T-helper 2 cell treated with Interferon-gamma antibody and Interleukin-4, amounts not matched to agents 5 μg/mL and 100 μg/mL, for 36 hours (primary cell): ENCODE data around the gene MATN1.

Source experiments
- DNase-seq: peaks from one replicate; pipeline ENCODE4 v3.0.0; 2021; ENCODE audit warnings: low spot score
- H3K27ac Mint-ChIP-seq: one replicate; pipeline ENCODE4 v1.8.0; 2021; ENCODE audit warnings: mild to moderate bottlenecking, mixed read lengths
- H3K27me3 Mint-ChIP-seq: one replicate; pipeline ENCODE4 v1.8.0; 2021; ENCODE audit warnings: low read depth, mixed read lengths
- H3K36me3 Mint-ChIP-seq: one replicate; pipeline ENCODE4 v1.8.0; 2021; ENCODE audit warnings: low read depth, mixed read lengths
- H3K4me1 Mint-ChIP-seq: one replicate; pipeline ENCODE4 v1.8.0; 2021; ENCODE audit warnings: low read depth, mixed read lengths
- H3K4me3 Mint-ChIP-seq: one replicate; pipeline ENCODE4 v1.8.0; 2022; ENCODE audit warnings: mild to moderate bottlenecking, moderate library complexity, mixed read lengths
- H3K9me3 Mint-ChIP-seq: one replicate; pipeline ENCODE4 v1.8.0; 2021; ENCODE audit warnings: mixed read lengths

MATN1 gene

DNA sequence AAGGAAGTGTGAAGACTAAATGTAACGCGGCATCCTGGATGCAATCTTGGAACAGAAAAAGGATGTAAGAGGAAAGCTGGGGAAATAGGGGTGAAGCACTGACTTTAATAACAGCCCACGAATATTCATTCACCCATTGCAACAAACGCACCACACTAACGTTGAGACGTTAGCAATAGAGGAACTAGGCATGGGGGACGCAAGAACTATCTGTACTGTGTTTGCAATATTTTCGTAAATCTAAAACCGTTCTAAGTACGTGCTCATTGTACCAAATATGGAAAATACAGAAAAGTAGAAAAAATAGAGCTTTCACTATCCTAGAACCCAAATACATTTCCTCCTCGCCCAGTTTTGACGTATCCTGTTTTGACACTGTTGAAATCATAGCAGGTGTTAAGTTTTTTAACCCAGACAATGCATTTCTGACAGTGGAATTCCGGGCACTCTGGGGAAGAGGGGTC is 30.3 kb upstream of the MATN1 start:
- H3K4me1 Mint-ChIP-seq: peaks cover 79% of the 10 kb centered on the region
- peak overlapping the region; percentile 100 for H3K4me3 Mint-ChIP-seq
- H3K27ac Mint-ChIP-seq: peak overlapping the region; percentile 77
- H3K27me3 Mint-ChIP-seq: no peaks in the 10 kb centered on the region
- H3K9me3 Mint-ChIP-seq: no peaks in the 10 kb centered on the region
- no peak for DNase-seq
- peaks cover 73% of the 10 kb centered on the region for H3K36me3 Mint-ChIP-seq

DNA sequence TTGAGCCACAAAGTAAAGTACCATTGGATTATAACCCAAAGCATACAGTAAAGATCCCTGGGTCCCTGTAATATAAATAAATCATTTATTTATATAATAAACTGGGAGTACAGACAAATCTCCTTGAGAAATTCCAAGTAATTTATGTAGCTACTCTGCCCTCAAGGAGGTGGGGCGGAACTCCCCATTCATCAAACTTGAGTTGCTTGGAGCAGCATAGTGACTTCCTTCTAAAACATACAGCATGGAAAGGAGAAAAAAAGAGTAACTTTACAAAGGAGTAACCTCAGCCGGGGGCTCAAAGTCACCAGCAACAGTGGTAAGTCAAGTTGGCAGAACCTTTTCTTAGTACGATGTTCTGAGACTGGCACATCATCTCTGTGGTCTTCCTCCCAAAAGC is 29.7 kb upstream of the MATN1 start:
- Mint-ChIP-seq H3K4me3 (peak overlapping the region; percentile 100), H3K27me3 (no peaks in the 10 kb centered on the region), H3K36me3 (peaks cover 79% of the 10 kb centered on the region), H3K27ac (peak overlapping the region; percentile 77), H3K4me1 (peaks cover 79% of the 10 kb centered on the region), H3K9me3 (no peaks in the 10 kb centered on the region)
- DNase-seq: no peak

DNA sequence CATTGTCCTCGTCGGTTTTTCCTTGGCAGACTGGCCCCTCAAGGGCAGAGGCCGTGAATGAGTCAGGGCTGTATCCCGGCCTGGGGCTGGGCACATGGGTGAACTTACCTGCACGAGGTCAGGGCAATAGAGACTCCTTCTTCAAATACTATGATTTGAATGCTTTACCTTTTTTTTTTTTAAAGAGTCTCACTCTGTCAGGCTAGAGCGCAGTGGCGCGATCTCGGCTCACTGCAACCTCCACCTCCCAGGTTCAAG is 29.2 kb upstream of the MATN1 start:
- Mint-ChIP-seq H3K4me3 (peak overlapping the region; percentile 65), H3K36me3 (peaks cover 83% of the 10 kb centered on the region), H3K4me1 (peaks cover 81% of the 10 kb centered on the region), H3K9me3 (no peaks in the 10 kb centered on the region), H3K27me3 (no peaks in the 10 kb centered on the region), H3K27ac (peak overlapping the region; percentile 94)
- no peak for DNase-seq

DNA sequence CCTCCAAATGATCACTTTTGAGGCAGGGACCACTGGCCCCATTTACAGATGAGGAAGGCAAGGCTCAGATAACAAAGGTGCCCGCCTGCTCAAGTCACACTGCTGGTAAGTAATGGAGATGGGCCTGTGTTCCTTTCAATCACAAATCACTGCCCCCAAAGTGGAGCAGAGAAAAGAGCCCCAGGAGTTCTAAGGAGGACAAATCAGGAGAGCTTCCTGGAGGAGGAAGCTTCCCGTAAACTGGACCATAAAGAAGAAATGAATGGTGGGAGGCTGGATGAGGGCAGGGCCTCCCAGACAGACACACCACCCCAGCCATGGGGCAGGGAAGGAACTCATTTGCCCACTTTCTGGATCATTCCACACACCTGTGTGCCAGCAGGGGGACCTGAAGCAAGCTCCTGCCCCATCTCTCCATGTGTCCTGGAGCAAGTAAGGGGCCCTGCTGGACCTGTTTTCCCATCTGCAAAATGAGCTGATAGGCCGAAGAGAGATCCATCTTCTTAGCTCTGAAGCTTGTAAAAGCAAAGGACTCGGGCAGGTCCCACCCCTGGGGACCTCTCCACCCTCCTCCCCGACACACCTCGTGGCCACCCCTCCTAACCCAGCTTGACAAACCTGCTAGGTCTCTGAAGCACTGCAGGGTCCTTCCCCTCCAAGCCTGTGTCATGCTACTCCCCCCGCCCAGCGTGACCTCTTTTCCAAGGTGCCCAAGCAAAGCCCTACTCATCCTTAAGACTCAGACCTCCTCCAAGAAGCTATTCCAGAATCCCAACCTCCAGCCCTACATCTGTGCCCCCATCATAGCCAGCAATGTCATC is 28.7 kb upstream of the MATN1 start:
- no peaks in the 10 kb centered on the region for H3K27me3 Mint-ChIP-seq
- H3K4me1 Mint-ChIP-seq: peaks cover 84% of the 10 kb centered on the region
- peak overlapping the region; percentile 65 for H3K4me3 Mint-ChIP-seq
- peaks cover 83% of the 10 kb centered on the region for H3K36me3 Mint-ChIP-seq
- H3K27ac Mint-ChIP-seq: peak overlapping the region; percentile 94
- DNase-seq: no peak
- no peaks in the 10 kb centered on the region for H3K9me3 Mint-ChIP-seq

DNA sequence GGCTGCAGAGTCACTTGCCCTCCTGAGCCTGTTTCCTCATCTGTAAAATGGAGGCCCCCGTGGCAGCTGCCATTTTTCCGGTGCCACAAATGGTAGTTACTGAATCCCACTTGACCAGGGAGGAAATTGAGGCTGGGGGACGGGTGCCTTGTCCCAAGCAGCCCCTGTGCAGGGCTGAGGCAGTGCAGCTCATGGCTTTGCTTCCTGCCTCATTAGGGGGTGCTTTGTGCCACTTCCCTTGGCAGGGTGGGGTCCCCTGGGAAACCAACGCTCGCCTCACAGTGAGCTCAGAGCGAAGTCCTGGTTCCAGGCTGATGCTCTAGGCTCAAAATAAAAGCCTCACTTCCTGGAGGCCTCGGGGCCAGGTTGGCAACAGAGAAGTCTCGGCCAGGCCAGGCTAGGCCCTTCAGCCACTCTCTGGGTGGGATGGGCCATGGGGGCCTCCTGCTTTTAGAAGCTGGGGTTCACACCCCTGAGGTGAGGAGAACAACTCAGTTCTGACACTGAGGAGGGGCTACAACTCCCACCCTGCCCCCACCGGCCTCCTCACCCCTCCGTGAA is 27.4 kb upstream of the MATN1 start:
- Mint-ChIP-seq H3K36me3 (peaks cover 81% of the 10 kb centered on the region), H3K27ac (peak overlapping the region; percentile 94), H3K27me3 (no peaks in the 10 kb centered on the region), H3K4me3 (peak overlapping the region; percentile 87), H3K4me1 (peaks cover 92% of the 10 kb centered on the region), H3K9me3 (no peaks in the 10 kb centered on the region)
- DNase-seq: no peak

DNA sequence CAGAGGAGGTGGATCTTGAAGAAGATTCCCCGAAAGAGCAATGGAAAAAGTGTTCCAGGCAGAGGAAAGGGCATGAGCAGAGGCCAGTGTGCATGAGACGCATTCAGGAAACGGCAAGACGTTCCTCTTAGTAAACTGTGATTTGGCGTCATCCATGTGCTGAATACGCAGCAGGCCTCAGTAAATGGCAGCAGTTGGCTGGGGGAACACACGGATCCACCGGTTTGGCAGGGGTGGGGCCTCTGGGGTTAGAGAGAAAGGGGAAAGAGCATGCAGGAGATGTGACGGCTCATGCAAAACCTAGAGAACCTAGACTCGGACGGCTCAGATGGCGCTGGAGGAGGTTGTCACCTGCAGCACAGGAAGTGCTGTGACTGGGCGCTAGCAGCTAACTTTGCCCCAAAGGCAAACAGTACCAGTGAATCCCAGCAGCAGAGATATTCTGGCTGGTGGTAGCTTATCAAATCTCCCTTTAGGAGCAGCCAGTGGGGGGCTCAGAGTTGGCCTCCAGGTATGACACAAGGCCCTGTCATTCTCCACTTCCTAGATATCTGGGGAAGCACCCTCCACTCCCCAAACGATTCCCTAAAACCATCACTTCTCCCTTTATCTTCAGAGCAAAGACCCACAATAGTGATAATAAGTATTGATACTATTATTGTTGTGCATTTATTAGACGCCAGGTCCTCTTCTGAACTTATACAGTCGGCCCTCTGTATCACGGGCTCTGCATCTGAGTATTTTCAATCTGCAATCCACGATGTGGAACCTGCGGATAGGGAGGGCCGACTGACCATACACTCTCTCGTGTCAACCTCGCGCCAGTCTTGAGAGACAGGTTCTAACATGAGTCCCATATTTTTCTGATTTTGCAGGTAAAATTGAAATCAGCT is 26.6 kb upstream of the MATN1 start:
- Mint-ChIP-seq H3K9me3 (no peaks in the 10 kb centered on the region), H3K4me1 (peaks cover 91% of the 10 kb centered on the region), H3K27me3 (no peaks in the 10 kb centered on the region), H3K36me3 (peaks cover 73% of the 10 kb centered on the region), H3K4me3 (peak overlapping the region; percentile 87), H3K27ac (peak overlapping the region; percentile 94)
- DNase-seq: peak; percentile 48

DNA sequence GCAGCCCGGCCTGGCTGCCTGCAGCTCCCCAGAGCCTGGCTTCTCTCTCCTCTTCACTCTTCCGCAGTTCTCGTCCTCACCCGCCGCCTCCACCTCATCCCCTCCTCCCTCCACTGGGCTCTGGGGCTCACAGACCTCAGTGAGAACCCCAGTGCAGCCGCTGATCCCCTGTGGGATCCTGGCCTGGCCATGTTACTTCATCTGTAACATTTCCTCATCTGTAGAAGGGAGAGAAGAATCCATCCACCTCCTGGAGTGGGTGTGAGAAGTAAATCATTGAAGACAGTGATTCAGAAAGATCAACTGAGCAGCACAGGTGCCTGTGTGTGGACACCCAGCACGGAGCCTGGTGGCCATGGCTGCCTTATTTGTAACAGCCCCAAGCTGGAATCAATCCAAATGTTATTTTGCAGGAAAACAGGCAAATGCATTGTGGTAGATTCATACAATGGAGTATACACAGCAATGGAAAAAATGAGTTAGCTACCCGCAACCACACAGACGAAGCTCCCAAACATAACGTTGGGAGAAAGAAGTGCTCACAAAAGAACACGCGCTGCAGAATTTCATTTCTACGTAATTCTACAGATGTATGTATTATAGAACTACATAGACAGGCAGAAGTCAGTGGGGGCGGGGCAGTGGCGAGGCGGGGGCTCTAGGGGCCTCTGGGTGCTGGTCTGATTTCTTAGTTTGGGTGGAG is 25.5 kb upstream of the MATN1 start:
- Mint-ChIP-seq H3K4me3 (peak overlapping the region; percentile 87), H3K27me3 (no peaks in the 10 kb centered on the region), H3K27ac (peak overlapping the region; percentile 94), H3K36me3 (peaks cover 71% of the 10 kb centered on the region), H3K9me3 (no peaks in the 10 kb centered on the region), H3K4me1 (peaks cover 93% of the 10 kb centered on the region)
- peak; percentile 56 for DNase-seq

DNA sequence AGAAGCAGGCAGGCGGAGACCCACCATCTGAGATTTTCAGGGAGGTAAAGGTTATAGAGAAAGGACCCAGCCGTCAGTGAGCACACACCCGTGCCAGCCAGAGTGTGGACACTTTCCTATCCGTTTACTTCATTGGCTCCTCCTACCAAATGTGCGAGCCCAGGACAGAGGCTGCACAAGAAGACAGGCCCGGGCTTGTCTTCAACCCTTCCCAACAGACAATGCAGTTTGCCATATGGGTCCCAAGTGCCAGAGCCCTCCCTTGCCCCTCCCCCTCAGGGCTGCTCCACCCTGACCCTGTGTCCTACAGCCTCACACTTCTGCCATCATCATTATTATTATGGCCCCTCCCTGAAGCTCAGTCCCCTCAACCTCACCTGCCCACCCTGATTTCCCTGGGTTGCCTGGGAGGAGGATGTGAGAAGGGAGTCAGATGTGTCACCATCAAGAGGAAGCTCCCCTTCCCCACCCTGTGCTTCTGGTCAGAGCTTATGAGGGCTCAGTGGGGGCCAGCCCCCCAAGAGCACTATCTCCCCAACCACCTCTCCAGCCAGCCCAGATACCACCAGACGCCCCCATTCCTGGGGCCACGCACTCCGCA is 24.8 kb upstream of the MATN1 start:
- Mint-ChIP-seq H3K36me3 (peaks cover 70% of the 10 kb centered on the region), H3K4me1 (peaks cover 93% of the 10 kb centered on the region), H3K4me3 (peak overlapping the region; percentile 87), H3K9me3 (no peaks in the 10 kb centered on the region), H3K27me3 (no peaks in the 10 kb centered on the region), H3K27ac (peak overlapping the region; percentile 94)
- DNase-seq: no peak

DNA sequence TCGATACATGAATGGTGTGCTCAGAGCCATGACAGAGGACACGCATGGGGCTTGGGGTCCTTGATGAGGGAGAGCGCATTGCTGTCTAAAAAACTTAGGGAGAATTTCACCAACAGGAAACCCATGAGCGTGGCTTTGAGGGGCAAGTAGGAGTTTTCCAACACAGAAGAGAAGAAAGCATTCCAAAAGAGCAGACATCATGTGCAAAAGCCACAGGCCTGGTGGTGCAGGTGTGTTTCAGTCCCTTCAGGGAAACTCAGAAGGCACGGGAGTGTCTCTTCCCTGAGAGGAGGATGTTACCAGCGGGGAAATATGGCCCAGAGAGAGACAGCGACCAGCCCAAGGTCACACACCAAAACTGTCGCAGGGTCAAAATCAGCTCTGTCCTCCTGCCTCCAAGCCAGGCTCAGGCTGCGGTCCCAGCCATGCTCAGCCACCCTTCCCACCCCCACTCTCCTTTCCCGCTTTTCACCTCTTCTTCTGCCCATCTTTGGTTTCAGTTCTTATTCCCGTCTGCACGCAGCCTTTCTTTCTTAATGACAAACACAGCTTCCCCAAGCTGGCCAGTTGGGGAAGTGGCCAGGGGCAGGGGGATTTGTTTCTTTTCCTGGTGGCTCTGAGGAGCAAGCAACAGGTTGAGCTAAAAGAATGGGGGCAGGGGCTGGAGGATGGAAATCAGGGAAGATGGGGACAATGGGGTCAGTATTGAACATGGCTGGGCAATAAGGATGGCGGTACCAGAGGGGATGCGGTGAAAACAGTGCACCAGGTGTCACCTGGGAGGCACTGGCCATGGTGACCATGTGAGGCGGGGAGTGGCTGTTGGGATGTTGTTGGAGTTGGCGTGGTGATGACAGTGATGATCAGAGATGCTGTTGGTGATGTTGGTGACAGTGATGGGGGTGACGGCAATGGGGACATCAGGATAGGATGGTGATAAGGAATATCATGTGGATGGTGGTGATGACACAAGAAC is 23.9 kb upstream of the MATN1 start:
- H3K9me3 Mint-ChIP-seq: no peaks in the 10 kb centered on the region
- H3K4me1 Mint-ChIP-seq: peaks cover 97% of the 10 kb centered on the region
- peak overlapping the region; percentile 87 for H3K4me3 Mint-ChIP-seq
- H3K27ac Mint-ChIP-seq: peak overlapping the region; percentile 94
- H3K27me3 Mint-ChIP-seq: no peaks in the 10 kb centered on the region
- DNase-seq: no peak
- peaks cover 70% of the 10 kb centered on the region for H3K36me3 Mint-ChIP-seq

DNA sequence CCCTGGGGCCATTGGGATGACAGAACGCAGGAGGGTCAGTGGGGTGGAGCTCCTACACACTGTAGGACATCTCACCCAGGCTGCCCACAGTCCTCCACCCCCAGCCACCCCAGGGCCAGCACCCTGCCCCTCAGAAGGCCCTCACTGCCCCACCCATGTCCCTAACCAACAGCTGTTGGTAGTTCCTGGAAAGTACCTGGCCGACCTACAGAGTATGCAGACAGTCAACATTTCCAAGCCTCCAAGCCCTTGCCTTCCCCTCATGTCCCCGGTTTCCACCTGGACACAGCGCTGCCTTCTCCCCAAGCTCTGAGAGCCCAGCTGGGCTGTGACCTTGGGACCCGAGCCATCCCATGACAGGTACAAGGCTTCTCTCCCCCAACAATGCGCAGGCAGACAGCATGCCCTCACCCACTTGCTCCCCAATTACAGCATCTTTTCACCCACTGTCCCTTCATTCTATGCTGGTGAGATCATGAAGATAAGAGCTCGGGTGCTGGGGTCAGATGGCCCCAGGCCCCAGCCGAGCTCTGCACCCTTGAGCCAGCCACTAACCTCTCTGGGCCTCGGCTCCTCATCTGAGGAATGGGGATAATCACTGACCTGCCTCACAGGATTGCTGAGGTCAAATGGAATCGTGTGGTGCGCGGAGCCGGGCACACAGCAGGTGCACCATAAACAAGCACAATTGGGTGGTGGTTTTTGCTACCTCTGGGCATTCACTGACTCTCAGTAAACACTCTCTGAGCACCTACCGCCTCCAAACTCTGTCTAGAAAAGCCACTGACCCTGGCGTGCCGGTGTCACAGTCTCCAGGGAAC is 23.0 kb upstream of the MATN1 start:
- peaks cover 95% of the 10 kb centered on the region for H3K4me1 Mint-ChIP-seq
- H3K9me3 Mint-ChIP-seq: no peaks in the 10 kb centered on the region
- H3K36me3 Mint-ChIP-seq: peaks cover 71% of the 10 kb centered on the region
- peak overlapping the region; percentile 87 for H3K4me3 Mint-ChIP-seq
- peak overlapping the region; percentile 94 for H3K27ac Mint-ChIP-seq
- DNase-seq: no peak
- no peaks in the 10 kb centered on the region for H3K27me3 Mint-ChIP-seq

DNA sequence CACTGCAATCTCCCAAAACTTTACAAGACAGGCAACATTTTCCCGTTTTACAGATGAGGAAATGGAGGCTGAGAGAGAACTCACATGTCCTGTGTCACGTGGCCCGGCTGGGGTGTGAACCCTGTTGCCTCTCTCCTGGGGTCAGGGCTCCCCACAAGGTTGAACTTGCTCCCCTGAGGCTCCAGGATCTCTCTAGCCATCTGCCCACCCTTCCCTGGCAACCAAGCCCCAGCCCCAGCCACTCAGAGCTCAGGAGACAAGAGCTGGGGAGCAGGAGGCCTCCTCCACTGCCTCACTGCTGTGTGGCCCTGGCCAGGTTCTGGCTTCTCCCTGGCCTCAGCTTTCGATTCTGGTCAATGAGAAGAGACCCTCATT is 22.4 kb upstream of the MATN1 start:
- no peaks in the 10 kb centered on the region for H3K27me3 Mint-ChIP-seq
- DNase-seq: no peak
- peak overlapping the region; percentile 87 for H3K4me3 Mint-ChIP-seq
- no peaks in the 10 kb centered on the region for H3K9me3 Mint-ChIP-seq
- peaks cover 95% of the 10 kb centered on the region for H3K4me1 Mint-ChIP-seq
- H3K36me3 Mint-ChIP-seq: peaks cover 73% of the 10 kb centered on the region
- H3K27ac Mint-ChIP-seq: peak overlapping the region; percentile 94
